ENCODE measurements around the gene NT5C3A.

GRCh38 chr7:33062782-33063443, 337 bp upstream of the NT5C3A start:
- TF ChIP-seq, protein P1, sequence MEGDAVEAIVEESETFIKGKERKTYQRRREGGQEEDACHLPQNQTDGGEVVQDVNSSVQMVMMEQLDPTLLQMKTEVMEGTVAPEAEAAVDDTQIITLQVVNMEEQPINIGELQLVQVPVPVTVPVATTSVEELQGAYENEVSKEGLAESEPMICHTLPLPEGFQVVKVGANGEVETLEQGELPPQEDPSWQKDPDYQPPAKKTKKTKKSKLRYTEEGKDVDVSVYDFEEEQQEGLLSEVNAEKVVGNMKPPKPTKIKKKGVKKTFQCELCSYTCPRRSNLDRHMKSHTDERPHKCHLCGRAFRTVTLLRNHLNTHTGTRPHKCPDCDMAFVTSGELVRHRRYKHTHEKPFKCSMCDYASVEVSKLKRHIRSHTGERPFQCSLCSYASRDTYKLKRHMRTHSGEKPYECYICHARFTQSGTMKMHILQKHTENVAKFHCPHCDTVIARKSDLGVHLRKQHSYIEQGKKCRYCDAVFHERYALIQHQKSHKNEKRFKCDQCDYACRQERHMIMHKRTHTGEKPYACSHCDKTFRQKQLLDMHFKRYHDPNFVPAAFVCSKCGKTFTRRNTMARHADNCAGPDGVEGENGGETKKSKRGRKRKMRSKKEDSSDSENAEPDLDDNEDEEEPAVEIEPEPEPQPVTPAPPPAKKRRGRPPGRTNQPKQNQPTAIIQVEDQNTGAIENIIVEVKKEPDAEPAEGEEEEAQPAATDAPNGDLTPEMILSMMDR (conservative IDR thresholded peaks at IDR 0.05; ENCODE audit: low read length), result no peak
- no peak for TF ChIP-seq EZH2phosphoT487 (IDR thresholded peaks at IDR 0.05; ENCODE audit: borderline replicate concordance)
